GM03348 (cell line): Measurements from ENCODE around the gene ZCCHC14.
A peak's percentile ranks its signal among the peaks of the same experiment; 100 is the strongest.

Source experiments
- DNase-seq: peaks from one replicate; pipeline ENCODE4 v3.0.0; 2012; ENCODE audit warnings: low spot score

ZCCHC14 gene

DNA sequence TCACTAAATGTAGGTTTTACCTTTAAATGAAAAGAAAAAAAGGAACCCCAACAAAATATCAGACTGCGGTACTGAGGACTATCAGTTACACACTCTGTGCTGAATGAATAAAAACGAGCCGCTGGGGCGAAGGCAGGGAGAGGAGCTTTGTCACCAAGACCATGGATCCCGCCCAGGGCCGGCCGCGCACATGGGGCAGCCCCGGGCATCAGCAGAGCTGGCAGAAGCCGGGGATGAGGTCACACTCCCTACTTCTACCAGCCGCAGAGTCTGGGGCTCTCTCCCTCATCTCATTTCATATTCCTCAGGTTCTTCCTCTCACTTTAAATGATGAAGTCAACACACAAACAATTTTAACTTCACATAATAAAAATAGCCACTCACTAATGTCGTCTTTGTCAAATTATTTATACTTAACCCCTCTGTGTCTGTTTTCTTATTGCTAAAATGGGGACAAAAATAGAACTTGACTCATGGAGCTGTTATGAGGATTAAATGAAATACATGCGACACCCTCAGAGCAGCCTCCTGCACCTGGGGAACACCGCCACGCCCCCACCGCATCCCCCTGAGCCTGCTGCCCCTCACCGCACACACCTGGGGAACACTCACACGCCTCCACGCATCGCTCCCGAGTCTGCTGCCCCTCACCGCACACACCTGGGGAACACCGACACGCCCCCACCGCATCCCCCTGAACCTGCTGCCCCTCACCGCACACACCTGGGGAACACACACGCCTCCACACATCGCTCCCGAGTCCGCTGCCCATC, 15.4 kb downstream of the ZCCHC14 start:
- peak; percentile 57 for DNase-seq

DNA sequence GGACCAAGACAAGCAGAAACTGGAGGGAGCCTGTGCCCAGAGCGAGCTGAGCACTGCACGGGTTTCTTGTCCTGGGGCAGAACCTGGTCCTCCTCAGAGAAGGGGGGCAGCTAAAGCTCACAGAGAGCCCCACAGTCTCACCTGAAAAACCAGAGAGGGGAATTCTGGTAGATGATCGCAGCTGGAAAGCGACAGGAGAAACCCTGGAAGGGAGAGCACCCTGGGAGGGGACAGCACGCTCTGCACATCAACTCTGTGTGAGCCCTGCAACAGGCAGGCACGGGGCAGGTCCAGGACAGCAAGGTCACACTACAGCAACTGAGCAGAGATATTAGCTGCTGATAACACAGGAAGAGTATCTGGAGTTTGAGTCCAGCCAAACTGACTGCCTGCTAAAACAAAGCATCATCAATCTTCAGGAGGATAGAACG, 18.2 kb downstream of the ZCCHC14 start:
- DNase-seq = no peak

DNA sequence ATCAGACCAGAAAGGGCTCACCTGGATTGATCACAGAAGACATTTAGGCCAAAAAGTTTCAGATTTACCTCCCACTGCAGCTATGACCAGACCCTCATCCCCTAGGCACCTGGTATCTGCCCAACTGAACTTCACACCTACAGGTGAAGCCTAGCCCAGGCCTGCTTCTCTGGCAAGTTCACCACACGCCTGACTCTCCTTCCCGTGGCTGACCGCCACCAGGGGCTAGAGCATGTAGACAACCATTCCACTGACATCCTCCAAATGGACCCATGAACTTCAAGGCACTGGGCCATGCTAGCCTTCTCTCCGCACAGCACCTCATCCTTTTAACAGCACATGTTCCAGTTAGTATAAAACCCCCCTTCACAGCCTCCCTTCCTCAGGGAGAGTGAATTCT, 18.8 kb downstream of the ZCCHC14 start:
- DNase-seq = no peak

DNA sequence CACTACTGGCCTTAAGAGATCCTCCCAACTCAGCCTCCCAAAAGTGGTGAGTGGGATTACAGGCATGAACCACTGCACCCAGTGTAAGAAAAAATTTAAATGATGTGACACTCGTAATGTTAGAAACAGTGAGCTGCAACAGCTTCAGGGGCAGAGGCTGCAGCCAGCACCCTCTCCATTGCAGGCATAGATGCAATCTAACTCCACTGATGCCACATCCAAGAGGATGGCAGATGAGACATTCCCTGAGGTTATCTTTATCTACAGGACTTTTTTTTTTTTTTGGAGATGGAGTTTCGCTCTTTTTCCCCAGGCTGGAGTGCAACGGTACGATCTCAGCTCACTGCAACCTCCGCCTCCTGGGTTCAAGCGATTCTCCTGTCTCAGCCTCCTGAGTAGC, 19.9 kb downstream of the ZCCHC14 start:
- no peak for DNase-seq

DNA sequence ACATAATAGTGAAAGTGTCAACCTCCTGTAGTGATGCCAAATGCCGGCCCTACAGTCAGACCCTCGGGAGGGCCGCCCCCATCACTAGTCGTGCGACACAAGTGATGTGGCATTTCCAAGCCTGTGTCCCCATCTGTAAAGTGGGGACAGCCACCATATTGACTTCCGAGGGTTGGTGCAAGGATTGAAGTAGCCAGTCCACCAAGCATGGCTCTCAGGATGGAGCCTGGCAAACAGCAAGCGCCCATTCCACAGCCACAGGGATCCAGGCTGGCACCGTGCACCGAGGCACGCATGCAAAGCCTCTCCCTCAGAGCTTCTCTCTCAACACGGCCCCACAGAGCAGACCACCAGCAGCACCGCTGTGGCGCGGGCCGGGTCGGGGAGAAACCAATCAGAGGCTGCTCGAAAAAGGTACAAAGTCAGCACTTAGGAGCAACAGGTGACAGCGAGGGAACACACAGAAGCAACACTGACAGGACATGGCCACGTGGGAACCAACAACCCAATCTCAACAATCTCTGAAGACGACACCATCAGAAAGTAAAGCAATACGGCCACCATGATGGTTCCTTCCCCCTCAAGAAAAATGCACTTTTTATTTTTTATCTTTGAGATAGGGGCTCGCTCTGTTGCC, 20.6 kb downstream of the ZCCHC14 start:
- no peak for DNase-seq

DNA sequence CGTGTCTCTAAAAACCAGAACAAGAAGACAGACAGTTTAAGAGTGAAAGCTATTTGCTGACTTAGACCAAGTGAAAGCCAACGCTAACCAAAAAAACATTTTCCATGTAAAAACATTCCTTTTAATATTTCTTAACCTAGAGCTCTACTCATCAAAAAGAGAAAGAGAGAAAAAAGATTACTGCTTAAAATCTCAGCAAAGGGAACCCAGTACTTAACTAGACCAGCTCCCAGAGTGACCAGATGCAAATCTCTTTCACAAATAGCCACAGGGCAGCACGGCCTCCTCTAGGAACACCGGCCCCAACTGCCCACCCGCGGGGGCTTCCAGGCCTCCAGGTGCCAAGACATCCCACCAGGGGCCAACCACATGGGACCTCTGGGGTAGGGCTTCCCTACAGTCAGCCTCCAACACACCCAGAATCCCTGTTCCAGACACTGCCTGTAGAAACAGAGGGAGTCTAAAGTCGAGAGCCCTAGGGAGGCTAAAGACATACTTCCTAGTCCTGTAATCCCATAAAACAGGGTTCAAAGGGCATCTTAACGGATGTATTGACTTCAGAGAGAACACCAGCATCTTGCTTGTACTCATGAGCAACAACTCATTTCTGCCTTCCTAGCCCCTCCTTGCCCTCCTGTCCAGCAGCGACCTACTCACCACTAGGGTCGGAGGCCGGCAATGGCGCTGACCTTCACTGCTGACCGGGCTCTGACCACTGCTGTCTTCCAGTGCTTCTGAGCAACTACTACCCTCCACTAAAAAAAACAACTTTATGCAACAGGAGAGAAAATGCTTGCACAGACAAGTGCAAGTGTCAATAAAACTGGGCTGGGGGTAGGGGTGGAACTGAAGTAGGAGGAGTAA, 21.3 kb downstream of the ZCCHC14 start:
- DNase-seq = peak; percentile 36

DNA sequence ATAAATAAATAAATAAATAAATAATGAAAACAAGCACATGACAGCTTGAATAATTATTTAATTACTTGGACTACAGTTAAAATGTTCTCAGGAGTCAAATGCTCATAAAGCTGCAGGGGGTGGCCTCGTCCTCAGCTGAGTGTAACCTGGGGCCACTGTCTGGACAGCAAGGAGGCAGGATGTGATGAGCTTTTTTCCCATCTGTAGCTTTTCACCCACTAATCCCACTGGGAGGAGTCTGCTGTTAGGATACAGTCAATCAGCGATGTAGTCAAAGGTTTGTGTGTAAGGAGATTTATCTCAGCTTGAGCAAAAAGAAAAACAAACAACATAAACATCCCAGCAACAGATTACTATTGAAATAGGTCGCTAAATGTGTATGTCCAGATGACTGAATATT, 22.5 kb downstream of the ZCCHC14 start:
- DNase-seq = peak; percentile 42

DNA sequence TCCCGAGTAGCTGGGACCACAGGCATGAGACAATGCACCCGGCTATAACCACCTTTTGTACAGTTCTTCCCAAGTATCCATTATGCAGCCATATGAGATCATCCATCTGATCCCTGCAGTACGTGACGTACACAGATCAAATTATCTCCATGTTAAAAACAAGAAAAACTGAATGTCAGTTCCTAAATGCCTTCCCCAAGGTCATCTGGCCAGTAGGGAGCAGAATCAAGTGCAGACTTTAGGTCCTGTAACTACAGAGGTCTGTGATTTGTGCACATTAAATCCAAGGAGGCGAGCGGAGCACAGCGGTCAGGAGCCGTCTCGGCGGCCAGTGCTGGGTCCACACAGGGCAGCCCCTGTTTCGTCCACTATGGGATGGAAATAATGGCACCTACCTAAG, 23.7 kb downstream of the ZCCHC14 start:
- DNase-seq = no peak

DNA sequence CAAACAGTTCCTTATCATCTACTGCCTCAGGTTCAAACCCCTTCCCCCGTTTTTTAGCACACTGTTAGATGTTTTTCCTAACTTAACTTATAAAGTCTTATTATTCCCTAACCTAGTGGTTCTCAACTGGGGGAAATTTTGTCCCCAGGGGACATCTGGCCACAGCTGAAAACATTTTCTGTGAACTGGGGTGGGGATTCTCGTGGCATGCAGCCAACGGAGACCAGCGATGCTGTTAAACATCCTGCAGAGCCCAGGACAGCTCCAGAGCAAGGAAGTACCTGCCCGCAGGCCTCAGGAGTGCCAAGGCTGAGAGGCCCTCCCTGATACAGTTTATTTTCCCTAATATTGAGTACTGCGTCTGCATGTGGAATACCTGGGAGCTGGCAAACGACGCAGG, 24.3 kb downstream of the ZCCHC14 start:
- no peak for DNase-seq

DNA sequence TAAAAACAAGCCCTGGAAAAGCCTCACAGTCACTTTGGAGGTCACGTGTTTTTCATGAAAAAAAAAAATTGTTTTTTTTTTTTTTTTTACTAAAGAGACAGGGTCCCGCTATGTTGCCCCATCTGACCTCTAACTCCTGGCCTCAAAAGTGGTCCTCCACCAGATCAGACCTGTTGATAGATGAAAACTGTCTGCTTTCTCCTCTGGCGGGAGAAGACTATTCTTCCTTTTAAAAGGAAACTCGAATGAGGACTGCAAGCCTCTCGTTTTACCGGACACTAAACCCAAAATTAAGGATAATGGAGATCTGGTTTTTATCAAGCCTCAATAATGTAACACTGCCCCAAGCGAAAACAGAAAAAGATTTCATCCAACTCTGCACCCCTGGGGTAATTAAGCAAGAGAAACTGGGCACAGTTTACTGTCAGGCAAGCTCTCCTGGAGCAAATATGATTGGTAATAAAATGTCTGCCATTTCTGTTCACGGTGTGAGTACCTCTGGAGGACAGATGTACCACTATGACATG, 25.8 kb downstream of the ZCCHC14 start:
- DNase-seq = no peak

DNA sequence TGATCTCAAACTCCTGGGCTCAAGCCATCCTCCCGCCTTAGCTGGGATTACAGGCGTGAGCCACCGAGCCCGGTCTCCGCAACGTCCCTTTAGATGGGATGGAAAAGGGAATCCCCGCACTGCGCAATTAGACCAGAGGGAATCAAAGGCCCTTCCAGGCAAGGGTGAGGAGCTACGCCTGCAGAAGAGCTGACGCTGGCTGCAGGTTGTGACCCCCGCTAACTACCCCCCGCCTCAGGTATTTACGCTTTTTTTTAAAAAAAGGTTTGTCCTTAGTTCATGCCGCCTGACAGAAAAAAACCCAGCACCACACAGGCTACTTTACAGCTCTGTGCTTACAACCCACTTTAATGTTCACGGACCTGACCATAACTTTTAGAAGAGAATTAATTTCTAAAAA, 26.9 kb downstream of the ZCCHC14 start:
- no peak for DNase-seq

DNA sequence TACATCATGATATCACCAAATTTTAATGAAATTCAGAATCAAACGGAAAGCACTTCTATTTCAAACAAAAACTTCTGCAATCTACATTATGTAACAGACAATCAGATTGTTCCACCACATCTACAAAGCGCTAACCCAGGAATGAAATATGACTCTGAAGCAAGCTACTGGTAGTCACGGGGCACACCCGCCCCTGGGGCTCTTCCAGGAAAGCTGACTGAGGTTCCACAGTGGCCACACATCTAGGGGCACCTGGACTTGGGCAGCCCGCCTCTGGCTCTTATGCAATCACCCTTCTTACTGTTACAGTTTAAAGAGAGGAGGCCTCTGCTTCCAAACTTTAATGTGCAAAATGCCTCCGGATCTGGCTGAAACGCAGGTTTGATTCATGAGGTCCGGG, 27.5 kb downstream of the ZCCHC14 start:
- peak; percentile 89 for DNase-seq

DNA sequence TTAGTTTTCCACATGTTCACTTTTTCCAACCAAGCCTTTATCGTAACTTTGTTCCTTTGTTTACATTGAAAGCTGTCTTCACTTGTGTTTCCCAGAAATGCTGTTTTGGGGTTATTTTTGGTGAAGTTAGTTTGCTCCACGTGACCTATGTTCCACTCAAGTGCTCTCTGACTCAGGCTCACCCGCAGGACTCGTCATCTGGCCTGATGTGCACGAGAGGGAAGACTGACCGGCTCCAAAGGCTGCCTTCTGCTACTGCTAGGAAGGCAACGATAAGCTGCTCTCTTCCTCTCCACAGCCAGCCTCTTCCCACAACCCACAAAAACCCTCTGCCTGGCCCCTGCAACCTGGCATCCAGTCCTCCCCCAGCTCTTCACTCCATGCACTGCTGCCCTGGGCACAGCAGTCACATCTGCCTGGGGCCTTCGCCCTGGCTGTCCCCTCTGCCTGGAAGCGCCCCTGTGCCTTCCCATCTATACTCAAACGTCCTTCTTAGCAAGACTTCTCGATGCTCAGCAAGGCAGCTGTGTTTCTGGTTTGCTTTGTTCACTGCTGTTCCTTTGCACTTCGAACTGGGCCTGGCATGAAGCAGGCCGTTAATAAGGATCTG, 28.0 kb downstream of the ZCCHC14 start:
- peak; percentile 85 for DNase-seq

DNA sequence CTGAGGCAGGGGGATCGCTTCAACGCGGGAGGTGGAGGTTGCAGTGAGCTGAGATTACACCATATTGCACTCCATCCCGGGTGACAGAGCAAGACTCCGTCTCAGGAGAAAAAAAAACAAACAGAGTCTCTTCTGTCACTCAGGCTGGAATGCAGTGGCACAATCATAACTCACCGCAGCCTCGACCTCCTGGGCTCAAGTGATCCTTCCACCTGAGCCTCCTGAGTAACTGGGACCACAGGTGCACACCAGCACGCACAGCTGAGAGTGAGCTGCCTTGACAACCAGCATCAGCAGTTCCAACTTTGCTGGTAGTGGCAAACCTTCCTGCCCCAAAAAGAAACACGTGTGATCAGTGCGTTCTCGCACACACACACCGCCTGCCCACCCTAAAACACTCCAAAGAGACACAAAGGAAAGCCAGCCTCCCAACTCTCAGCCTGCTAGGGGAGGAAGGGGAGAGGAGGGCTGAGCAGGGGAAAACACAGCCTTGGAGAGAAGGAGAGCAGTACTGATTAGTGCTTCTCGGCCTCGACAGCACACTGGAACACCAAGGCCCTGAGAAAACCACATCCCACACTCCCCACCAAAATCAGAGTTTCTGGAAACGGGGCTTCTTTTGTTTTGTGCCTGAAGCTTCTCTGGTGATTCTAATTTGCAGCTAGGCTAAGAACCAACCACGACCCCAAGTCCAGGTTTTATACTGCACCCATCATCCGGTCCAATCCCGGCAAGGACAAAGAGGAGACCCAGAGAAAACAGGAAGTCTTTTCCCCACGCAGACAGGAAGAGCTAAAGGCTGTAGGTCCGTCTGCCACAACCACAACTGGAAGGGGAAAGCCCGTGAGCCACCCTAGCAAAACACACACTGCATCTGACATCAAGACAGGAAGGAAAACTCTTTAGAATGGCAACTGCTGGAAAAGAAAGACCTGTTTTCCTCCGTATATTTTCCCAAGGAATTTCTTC, 28.8 kb downstream of the ZCCHC14 start:
- peak; percentile 71 for DNase-seq

DNA sequence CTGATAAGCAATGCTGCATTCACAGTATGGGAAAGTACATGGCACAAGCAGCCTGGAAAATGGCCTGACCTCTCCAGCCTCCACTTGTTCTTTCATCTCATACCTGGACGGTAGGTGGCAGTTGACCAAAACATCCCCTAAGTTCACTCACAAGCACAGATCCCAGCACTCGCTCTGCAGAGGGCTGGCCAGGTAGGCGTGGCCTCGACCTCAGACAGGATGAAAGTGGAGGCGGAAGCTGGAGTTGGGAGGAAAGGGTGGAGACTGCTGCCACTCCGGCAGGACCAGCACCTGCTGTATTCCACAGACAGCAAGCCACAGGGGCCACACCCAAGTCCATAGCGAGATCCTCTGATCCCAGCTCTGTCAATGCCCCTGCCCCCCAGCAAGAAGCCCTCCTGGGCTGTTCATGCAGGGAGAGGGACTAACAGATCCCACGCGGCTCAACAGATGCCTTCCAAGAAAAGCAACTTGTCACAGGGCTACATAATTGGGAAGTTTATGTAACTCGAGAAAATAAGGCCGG, 31.3 kb downstream of the ZCCHC14 start:
- no peak for DNase-seq

DNA sequence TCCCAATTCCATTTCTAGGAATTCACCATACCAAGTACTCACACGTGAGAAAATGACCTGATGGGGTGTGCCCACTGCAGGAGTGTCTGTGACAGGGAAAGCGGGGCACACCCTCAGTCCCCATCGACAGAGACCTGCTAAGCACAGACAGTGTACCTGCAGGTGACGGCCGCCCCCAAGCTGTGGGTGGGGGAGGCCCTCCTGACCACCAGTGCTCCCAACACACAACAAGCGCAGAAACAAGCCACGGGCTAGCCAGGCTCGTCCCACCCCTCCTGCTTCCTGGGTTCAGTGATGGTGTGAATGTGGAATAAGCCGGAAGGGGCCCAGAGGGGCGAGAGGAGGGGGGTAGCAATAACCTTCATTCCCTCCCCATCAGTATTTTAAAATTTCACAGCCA, 31.9 kb downstream of the ZCCHC14 start:
- DNase-seq = no peak

DNA sequence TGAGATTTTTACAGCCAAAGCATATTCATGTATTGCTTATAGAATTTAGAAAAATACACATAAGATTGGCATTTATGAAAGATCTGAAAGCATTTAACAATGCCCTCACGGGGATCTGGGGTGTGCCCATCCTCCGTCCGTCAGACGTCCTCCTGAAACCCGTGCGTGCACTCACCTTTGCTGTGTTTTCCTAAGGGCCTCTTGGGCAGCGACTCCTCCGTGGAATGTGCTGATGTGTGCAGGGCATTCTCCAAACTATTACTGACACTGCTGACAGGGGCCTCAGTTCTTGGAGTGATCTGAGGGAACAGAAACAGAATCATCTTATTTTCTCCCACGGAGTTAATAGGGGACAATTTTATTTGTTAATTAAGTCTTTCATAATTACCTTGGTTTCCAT, 33.0 kb downstream of the ZCCHC14 start:
- no peak for DNase-seq

DNA sequence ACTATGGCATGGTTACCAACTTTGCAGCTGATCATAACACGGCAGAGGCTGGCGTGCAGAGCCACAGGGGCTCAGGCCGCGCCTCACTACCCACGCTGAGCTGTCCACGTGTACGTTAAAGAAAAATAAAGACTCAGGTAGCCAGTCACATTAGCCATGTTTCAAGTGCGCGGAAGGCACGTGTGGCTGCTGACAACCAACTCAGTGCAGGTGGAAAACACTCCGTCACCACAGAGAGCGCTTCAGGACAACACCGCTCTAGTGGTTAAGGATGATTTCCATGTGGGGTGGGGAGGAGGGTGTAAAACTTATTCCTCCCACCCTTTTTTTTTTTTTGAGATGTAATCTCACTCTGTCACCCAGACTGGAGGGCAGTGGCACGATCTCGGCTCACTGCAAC, 33.8 kb downstream of the ZCCHC14 start:
- DNase-seq = no peak

DNA sequence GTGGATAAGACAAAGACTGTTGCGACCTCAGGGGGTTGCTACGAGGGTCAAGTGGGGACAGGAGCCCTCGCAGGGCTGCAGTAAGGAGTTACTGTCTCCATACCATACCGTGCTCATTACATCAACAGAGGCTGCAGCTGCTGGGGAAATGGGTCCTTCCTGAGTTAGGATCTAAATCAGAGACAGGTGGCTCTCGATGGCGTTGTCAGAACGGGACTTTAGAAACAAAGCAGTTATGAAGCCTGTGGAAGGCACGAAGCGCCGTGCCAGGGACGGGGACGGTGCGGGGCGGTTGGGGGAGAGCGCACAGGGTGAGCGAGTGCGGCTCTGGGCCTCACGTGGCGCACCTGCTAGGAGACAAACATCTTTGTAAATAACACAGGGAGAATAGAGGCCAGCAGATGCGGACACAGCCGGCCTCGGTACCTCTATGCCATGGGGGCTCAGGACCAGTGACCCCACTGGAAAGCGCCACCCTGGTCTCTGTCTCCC, 34.4 kb downstream of the ZCCHC14 start:
- no peak for DNase-seq

DNA sequence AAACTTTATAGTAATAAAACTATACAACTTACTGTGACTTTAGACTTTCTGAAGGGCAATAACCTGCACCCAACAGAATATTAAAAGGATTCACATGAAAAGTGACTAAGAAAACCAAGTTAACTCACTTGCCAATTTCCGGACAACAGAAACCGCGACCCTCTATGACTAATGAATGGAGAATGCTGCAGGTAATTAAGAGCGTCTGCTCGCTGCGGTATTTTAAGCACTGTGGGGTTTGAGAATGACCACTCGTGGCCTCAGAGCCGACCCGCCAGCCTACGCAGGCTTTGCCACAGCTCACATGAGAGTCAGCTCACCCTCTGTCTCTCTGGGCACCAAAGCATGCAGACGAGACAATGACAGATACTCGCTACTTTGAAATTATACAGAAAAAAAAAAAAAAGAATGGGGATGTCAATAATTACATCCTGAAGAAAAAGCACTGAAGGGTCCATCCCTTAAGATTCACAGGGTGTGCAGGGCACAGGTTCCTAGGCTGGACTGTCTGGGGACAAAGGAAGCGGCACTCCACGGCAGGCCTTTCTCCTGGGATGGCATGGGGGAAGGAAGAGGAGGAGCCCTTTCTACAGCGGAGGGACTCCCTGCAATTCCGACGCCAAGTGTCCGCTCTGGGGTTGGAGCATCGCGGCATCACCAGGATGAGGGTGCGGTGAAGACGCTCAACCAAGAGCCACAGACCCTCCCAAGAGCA, 35.0 kb downstream of the ZCCHC14 start:
- DNase-seq = peak; percentile 92
